Panc1 (cell line): ENCODE measurements around the gene ZNF497. TPM values are rescaled to one million over a fixed set of nuclear protein-coding genes. Genes with fewer than 3 reads are reported as not detected.

ENCODE experiments used
- ATAC-seq: fragments of 200-7000 bp; cut with Tn5 transposase; 2 replicates; pipeline ENCODE4 v1.9.1; 2020; ENCODE audit warnings: mild to moderate bottlenecking, moderate library complexity
- BruUV-seq: library from RNA; stranded (reverse); fragments of 400-500 nt; replicated peaks from 2 replicates; lab custom pipeline; 2021; lab: Mats Ljungman, UMichigan
- CTCF ChIA-PET: fragments of 300-600 bp; sonication (Branson Sonifier 250); formaldehyde crosslinking; loops from one replicate; lab custom pipeline; 2022; ENCODE audit warnings: antibody characterized with exemption; lab: Charles Lee
- POLR2A ChIA-PET: fragments of 300-600 bp; sonication (Branson Sonifier 250); formaldehyde crosslinking; loops from one replicate; lab custom pipeline; 2022; ENCODE audit warnings: antibody characterized with exemption; lab: Charles Lee
- DNase-seq: peaks from one replicate; pipeline ENCODE4 v3.0.0-alpha.2; 2010; ENCODE audit warnings: low read depth, low spot score
- H3K27ac ChIP-seq: 2 replicates; pipeline ENCODE4 v1.5.1; 2011; ENCODE audit warnings: mild to moderate bottlenecking, low read length, inconsistent platforms
- H3K27me3 ChIP-seq: fragments of 200-500 bp; sonication (Bioruptor generic); 2 replicates; pipeline ENCODE4 v1.6.0; 2014; ENCODE audit warnings: low read length, inconsistent platforms; ENCODE audit not compliant: control insufficient read depth, insufficient read depth
- H3K36me3 ChIP-seq: fragments of 200-500 bp; sonication (Bioruptor generic); 2 replicates; pipeline ENCODE4 v1.5.1; 2014; ENCODE audit warnings: inconsistent platforms, mild to moderate bottlenecking, low read length, moderate library complexity; ENCODE audit not compliant: control insufficient read depth, insufficient read depth
- H3K4me1 ChIP-seq: 2 replicates; pipeline ENCODE4 v1.5.1; 2011; ENCODE audit warnings: inconsistent platforms, mild to moderate bottlenecking, low read length, moderate library complexity; ENCODE audit not compliant: control insufficient read depth, insufficient read depth
- H3K4me3 ChIP-seq, 2 experiments: 2 replicates each; pipeline ENCODE4 v1.5.1; 2011 to 2012; ENCODE audit warnings: low read depth in 2 of 2, low read length in 2 of 2, mild to moderate bottlenecking in 2 of 2, inconsistent platforms in 1 of 2, moderate library complexity in 1 of 2
- H3K9me3 ChIP-seq: fragments of 200-500 bp; sonication (Bioruptor generic); 2 replicates; pipeline ENCODE4 v1.5.1; 2014; ENCODE audit warnings: low read depth, mild to moderate bottlenecking, inconsistent platforms, low read length, moderate library complexity; ENCODE audit not compliant: control insufficient read depth, insufficient read depth
- POLR2AphosphoS5 ChIP-seq: IDR thresholded peaks from 2 replicates; pipeline ENCODE4 v1.6.1; 2012; ENCODE audit warnings: mild to moderate bottlenecking, low read depth, low read length, moderate library complexity
- REST ChIP-seq, 2 experiments: IDR thresholded peaks; 2 replicates each; pipeline ENCODE4 v1.6.1; 2011 to 2012; ENCODE audit warnings: low read depth in 2 of 2, control low read depth in 1 of 2, low read length in 1 of 2, mild to moderate bottlenecking in 1 of 2, moderate library complexity in 1 of 2; ENCODE audit not compliant: insufficient read depth in 1 of 2
- SIN3A ChIP-seq: IDR thresholded peaks from 2 replicates; pipeline ENCODE4 v1.6.1; 2012; ENCODE audit warnings: low read depth, mild to moderate bottlenecking, low read length, moderate library complexity, borderline replicate concordance; ENCODE audit not compliant: insufficient read depth
- TCF7L2 ChIP-seq: IDR thresholded peaks from 2 replicates; pipeline ENCODE4 v1.6.1; 2011; ENCODE audit warnings: mild to moderate bottlenecking, low read depth, low read length, inconsistent platforms
- in situ Hi-C: cut with HindIII; loops from 2 replicates; pipeline ENCODE4 v1.10.0; 2016; ENCODE audit warnings: low sequenced_read_pairs, low pct_unique_long_range_greater_than_20kb
- intact Hi-C: fragments of 100-400 bp; cut with micrococcal nuclease; formaldehyde crosslinking; loops from one replicate; pipeline ENCODE4 v1.10.0; 2022; ENCODE audit not compliant: unreplicated experiment
- microRNA-seq: library from miRNA; unstranded; fragments of <30 nt; microRNA quantifications from one replicate; pipeline ENCODE4 v1.1.0, GENCODE V29; 2020; ENCODE audit not compliant: unreplicated experiment
- total RNA-seq: library from RNA; stranded (reverse); gene quantifications from one replicate; pipeline ENCODE4 v1.2.1, GENCODE V29; 2021; ENCODE audit not compliant: unreplicated experiment
- TF ChIP-seq, protein P1 (sequence below): fragments of 450-650 bp; IDR thresholded peaks from 2 replicates; pipeline ENCODE4 v1.5.1; 2017; ENCODE audit warnings: mild to moderate bottlenecking

ZNF497 gene
- total RNA-seq, 1 experiment from 2014 or later, result 1.9 TPM

- H3K27ac ChIP-seq, result peak overlapping the region; percentile 91
- no peak for DNase-seq
- H3K4me3 ChIP-seq, result peak overlapping the region; percentile 89 to 95
- H3K27me3 ChIP-seq, result no peaks in the 10 kb centered on the region
- BruUV-seq, result no TSS peak
- peaks cover 32% of the 10 kb centered on the region for H3K36me3 ChIP-seq
- H3K9me3 ChIP-seq, result 0 out of 2 replicates have a peak, but pooled peaks cover 4% of the 10 kb centered on the region
- peak; percentile 69 for ATAC-seq
- intact Hi-C loops (no loop called here), in situ Hi-C loops (no loop called here)
- ChIA-PET POLR2A (no interaction called here), CTCF (no interaction called here)
- H3K4me1 ChIP-seq, result peaks cover 14% of the 10 kb centered on the region
- TF ChIP-seq SIN3A (no peak), TCF7L2 (no peak), POLR2AphosphoS5 (no peak), REST (IDR thresholded peaks at IDR 0.05; ENCODE audit: insufficient read depth in 1 of 2, low read depth in 2 of 2, low read length in 1 of 2) (no peak)
- TF ChIP-seq, protein P1, sequence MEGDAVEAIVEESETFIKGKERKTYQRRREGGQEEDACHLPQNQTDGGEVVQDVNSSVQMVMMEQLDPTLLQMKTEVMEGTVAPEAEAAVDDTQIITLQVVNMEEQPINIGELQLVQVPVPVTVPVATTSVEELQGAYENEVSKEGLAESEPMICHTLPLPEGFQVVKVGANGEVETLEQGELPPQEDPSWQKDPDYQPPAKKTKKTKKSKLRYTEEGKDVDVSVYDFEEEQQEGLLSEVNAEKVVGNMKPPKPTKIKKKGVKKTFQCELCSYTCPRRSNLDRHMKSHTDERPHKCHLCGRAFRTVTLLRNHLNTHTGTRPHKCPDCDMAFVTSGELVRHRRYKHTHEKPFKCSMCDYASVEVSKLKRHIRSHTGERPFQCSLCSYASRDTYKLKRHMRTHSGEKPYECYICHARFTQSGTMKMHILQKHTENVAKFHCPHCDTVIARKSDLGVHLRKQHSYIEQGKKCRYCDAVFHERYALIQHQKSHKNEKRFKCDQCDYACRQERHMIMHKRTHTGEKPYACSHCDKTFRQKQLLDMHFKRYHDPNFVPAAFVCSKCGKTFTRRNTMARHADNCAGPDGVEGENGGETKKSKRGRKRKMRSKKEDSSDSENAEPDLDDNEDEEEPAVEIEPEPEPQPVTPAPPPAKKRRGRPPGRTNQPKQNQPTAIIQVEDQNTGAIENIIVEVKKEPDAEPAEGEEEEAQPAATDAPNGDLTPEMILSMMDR, result no peak
These were observed 57.8 kb downstream of the ZNF497 start for GRCh38 chr19:58304748-58305064.

Small RNA genes lying within 50 kb of the gene (microRNA-seq; reads per million reads assigned to microRNA genes)
- 1.3 reads per million for gene MIR4754
- not detected for gene MIR6806

Other genes starting within 250 kb of the ZNF497 start
- gene ZNF329, start 212.0 kb downstream of the ZNF497 start, total RNA-seq, result 12.2 TPM
- 13.7 TPM for gene ZNF274, start 179.7 kb downstream of the ZNF497 start, total RNA-seq
- gene ZNF544, start 133.8 kb downstream of the ZNF497 start, total RNA-seq, result 48.5 TPM
- gene ZNF8, start 83.8 kb downstream of the ZNF497 start, total RNA-seq, result 12.6 TPM
- gene ERVK3-1, start 57.4 kb downstream of the ZNF497 start, total RNA-seq, result 84.0 TPM
- 6.6 TPM for gene ZSCAN22, start 35.8 kb downstream of the ZNF497 start, total RNA-seq
- gene A1BG, start 9.3 kb downstream of the ZNF497 start, total RNA-seq, result 47.4 TPM
- 1.6 TPM for gene ZNF837, start 18.3 kb upstream of the ZNF497 start, total RNA-seq
- gene RPS5, start 24.5 kb upstream of the ZNF497 start, total RNA-seq, result 1,487 TPM
- 1.6 TPM for gene RNF225, start 32.9 kb upstream of the ZNF497 start, total RNA-seq
- gene ZNF584, start 45.9 kb upstream of the ZNF497 start, total RNA-seq, result 29.0 TPM
- not detected for gene ZNF132, start 77.4 kb upstream of the ZNF497 start, total RNA-seq
- gene ZNF324B, start 88.9 kb upstream of the ZNF497 start, total RNA-seq, result 7.8 TPM
- gene ZNF324, start 104.3 kb upstream of the ZNF497 start, total RNA-seq, result 12.8 TPM
- gene ZNF446, start 113.6 kb upstream of the ZNF497 start, total RNA-seq, result 20.7 TPM
- 10.7 TPM for gene SLC27A5, start 149.2 kb upstream of the ZNF497 start, total RNA-seq
- gene ZBTB45, start 157.1 kb upstream of the ZNF497 start, total RNA-seq, result 24.7 TPM
- gene TRIM28, start 181.3 kb upstream of the ZNF497 start, total RNA-seq, result 767 TPM
- 191 TPM for gene CHMP2A, start 192.4 kb upstream of the ZNF497 start, total RNA-seq
- 189 TPM for gene UBE2M, start 195.9 kb upstream of the ZNF497 start, total RNA-seq
- 25.9 TPM for gene MZF1, start 210.6 kb upstream of the ZNF497 start, total RNA-seq